HG02588 (cell line): ENCODE measurements around the gene PANK4.

Experiments
- ATAC-seq: cut with Tn5 transposase; IDR thresholded peaks from one replicate; pipeline ENCODE4 v1.9.1; 2021; ENCODE audit warnings: mild to moderate bottlenecking, moderate library complexity; ENCODE audit not compliant: unreplicated experiment

The PANK4 gene

GRCh38 chr1:2501041-2501819 is 25.2 kb downstream of the PANK4 start:
- no peak for ATAC-seq

- ATAC-seq = no peak
Observed at GRCh38 chr1:2499986-2500596, 26.3 kb downstream of the PANK4 start.

GRCh38 chr1:2499260-2499659 is 27.1 kb downstream of the PANK4 start:
- no peak for ATAC-seq

GRCh38 chr1:2498648-2499047 is 27.7 kb downstream of the PANK4 start:
- ATAC-seq = no peak

- no peak for ATAC-seq
Observed at GRCh38 chr1:2497891-2498290, 28.5 kb downstream of the PANK4 start.

GRCh38 chr1:2496746-2497145 is 29.6 kb downstream of the PANK4 start:
- ATAC-seq = no peak

GRCh38 chr1:2496087-2496622 is 30.2 kb downstream of the PANK4 start:
- no peak for ATAC-seq

GRCh38 chr1:2495546-2495945 is 30.9 kb downstream of the PANK4 start:
- no peak for ATAC-seq

GRCh38 chr1:2495026-2495425 is 31.4 kb downstream of the PANK4 start:
- ATAC-seq = no peak

GRCh38 chr1:2494323-2494693 is 32.1 kb downstream of the PANK4 start:
- no peak for ATAC-seq

GRCh38 chr1:2493691-2494322 is 32.6 kb downstream of the PANK4 start:
- no peak for ATAC-seq

GRCh38 chr1:2493218-2493617 is 33.2 kb downstream of the PANK4 start:
- no peak for ATAC-seq

- no peak for ATAC-seq
Observed at GRCh38 chr1:2492091-2492490, 34.3 kb downstream of the PANK4 start.

- ATAC-seq = no peak
Observed at GRCh38 chr1:2489615-2490014, 36.8 kb downstream of the PANK4 start.

GRCh38 chr1:2488688-2489087 is 37.7 kb downstream of the PANK4 start:
- no peak for ATAC-seq

- ATAC-seq = no peak
Observed at GRCh38 chr1:2486558-2486957, 39.8 kb downstream of the PANK4 start.

GRCh38 chr1:2486041-2486440 is 40.4 kb downstream of the PANK4 start:
- no peak for ATAC-seq

GRCh38 chr1:2483970-2484369 is 42.4 kb downstream of the PANK4 start:
- ATAC-seq = no peak

- no peak for ATAC-seq
Observed at GRCh38 chr1:2483026-2483425, 43.4 kb downstream of the PANK4 start.

- ATAC-seq = no peak
Observed at GRCh38 chr1:2482588-2482987, 43.8 kb downstream of the PANK4 start.

GRCh38 chr1:2481885-2482284 is 44.5 kb downstream of the PANK4 start:
- ATAC-seq = no peak

GRCh38 chr1:2480986-2481364 is 45.4 kb downstream of the PANK4 start:
- ATAC-seq = no peak
